ENCODE measurements around the gene BNC2.

The BNC2 gene

GRCh38 chr9:16527573-16527972, 342.9 kb downstream of the BNC2 start:
- DNase-seq = no peak

GRCh38 chr9:16526380-16526779, 344.1 kb downstream of the BNC2 start:
- no peak for DNase-seq

GRCh38 chr9:16524823-16525222, 345.6 kb downstream of the BNC2 start:
- no peak for DNase-seq

- no peak for DNase-seq
Observed at GRCh38 chr9:16524078-16524477, 346.4 kb downstream of the BNC2 start.

GRCh38 chr9:16521868-16522411, 348.5 kb downstream of the BNC2 start:
- no peak for DNase-seq

- DNase-seq = no peak
Observed at GRCh38 chr9:16519001-16519400, 351.5 kb downstream of the BNC2 start.

GRCh38 chr9:16516891-16517290, 353.6 kb downstream of the BNC2 start:
- DNase-seq = no peak

- no peak for DNase-seq
Observed at GRCh38 chr9:16515879-16516301, 354.6 kb downstream of the BNC2 start.

- DNase-seq = no peak
Observed at GRCh38 chr9:16515207-16515606, 355.3 kb downstream of the BNC2 start.

- DNase-seq = no peak
Observed at GRCh38 chr9:16514131-16514530, 356.3 kb downstream of the BNC2 start.

- DNase-seq = no peak
Observed at GRCh38 chr9:16512281-16512680, 358.2 kb downstream of the BNC2 start.

GRCh38 chr9:16510482-16510881, 360.0 kb downstream of the BNC2 start:
- DNase-seq = no peak

- DNase-seq = no peak
Observed at GRCh38 chr9:16509997-16510396, 360.5 kb downstream of the BNC2 start.

- DNase-seq = no peak
Observed at GRCh38 chr9:16505199-16505598, 365.3 kb downstream of the BNC2 start.

- DNase-seq = no peak
Observed at GRCh38 chr9:16501726-16502125, 368.7 kb downstream of the BNC2 start.

GRCh38 chr9:16501141-16501540, 369.3 kb downstream of the BNC2 start:
- no peak for DNase-seq

- DNase-seq = no peak
Observed at GRCh38 chr9:16500386-16500785, 370.1 kb downstream of the BNC2 start.

- DNase-seq = no peak
Observed at GRCh38 chr9:16499892-16500291, 370.6 kb downstream of the BNC2 start.

- DNase-seq = no peak
Observed at GRCh38 chr9:16496908-16497307, 373.6 kb downstream of the BNC2 start.

- no peak for DNase-seq
Observed at GRCh38 chr9:16487915-16488314, 382.6 kb downstream of the BNC2 start.

GRCh38 chr9:16485575-16486321, 384.7 kb downstream of the BNC2 start:
- DNase-seq = no peak

GRCh38 chr9:16485160-16485559, 385.3 kb downstream of the BNC2 start:
- no peak for DNase-seq

GRCh38 chr9:16484744-16485143, 385.7 kb downstream of the BNC2 start:
- no peak for DNase-seq

GRCh38 chr9:16484180-16484579, 386.3 kb downstream of the BNC2 start:
- DNase-seq = no peak

- no peak for DNase-seq
Observed at GRCh38 chr9:16482764-16483163, 387.7 kb downstream of the BNC2 start.
